GM10266 (cell line): ENCODE measurements around the gene FABP1.

Experiments used
- DNase-seq: peaks from one replicate; pipeline ENCODE4 v3.0.0; 2012; ENCODE audit errors: extremely low spot score
- CTCF ChIP-seq: IDR thresholded peaks from 2 replicates; pipeline ENCODE4 v1.5.1; 2012; ENCODE audit warnings: mild to moderate bottlenecking, low read depth; ENCODE audit not compliant: control insufficient read depth, insufficient read depth; ENCODE audit errors: missing control alignments

Gene FABP1

GRCh38 chr2:88137833-88138232 is 10.0 kb upstream of the FABP1 start:
- no peak for DNase-seq
- no peak for TF ChIP-seq CTCF

GRCh38 chr2:88136817-88137216 is 9.0 kb upstream of the FABP1 start:
- no peak for DNase-seq
- no peak for TF ChIP-seq CTCF

GRCh38 chr2:88133875-88134274 is 6.0 kb upstream of the FABP1 start:
- TF ChIP-seq CTCF, result no peak
- no peak for DNase-seq

GRCh38 chr2:88131999-88132368 is 4.1 kb upstream of the FABP1 start:
- no peak for TF ChIP-seq CTCF
- DNase-seq, result no peak

- no peak for DNase-seq
Observed at GRCh38 chr2:88131201-88131998, 3.5 kb upstream of the FABP1 start.

GRCh38 chr2:88129313-88129959 is 1.6 kb upstream of the FABP1 start:
- DNase-seq, result no peak
- TF ChIP-seq CTCF, result no peak

More at GRCh38 chr2:88131201-88131998, 3.5 kb upstream of the FABP1 start:
- TF ChIP-seq CTCF, result no peak
